ENCODE measurements around the gene TEX13A.

The TEX13A gene

GRCh38 chrX:105211066-105211575 lies 9.4 kb downstream of the TEX13A start:
- Mint-ChIP-seq H3K36me3 (no peaks in the 10 kb centered on the region), H3K27ac (no peak overlapping the region), H3K9me3 (peaks cover 5% of the 10 kb centered on the region), H3K4me1 (no peaks in the 10 kb centered on the region), H3K27me3 (no peaks in the 10 kb centered on the region), H3K4me3 (no peak overlapping the region)
- ATAC-seq: no peak

- Mint-ChIP-seq H3K27me3 (no peaks in the 10 kb centered on the region), H3K27ac (no peak overlapping the region), H3K4me3 (no peak overlapping the region), H3K4me1 (no peaks in the 10 kb centered on the region), H3K9me3 (peaks cover 4% of the 10 kb centered on the region), H3K36me3 (no peaks in the 10 kb centered on the region)
- ATAC-seq: no peak
These were observed 10.2 kb downstream of the TEX13A start for GRCh38 chrX:105210258-105210657.

GRCh38 chrX:105209406-105209805 lies 11.1 kb downstream of the TEX13A start:
- no peak overlapping the region for H3K27ac Mint-ChIP-seq
- H3K9me3 Mint-ChIP-seq: no peaks in the 10 kb centered on the region
- no peaks in the 10 kb centered on the region for H3K27me3 Mint-ChIP-seq
- H3K4me3 Mint-ChIP-seq: no peak overlapping the region
- ATAC-seq: no peak
- H3K4me1 Mint-ChIP-seq: no peaks in the 10 kb centered on the region
- no peaks in the 10 kb centered on the region for H3K36me3 Mint-ChIP-seq

- ATAC-seq: no peak
- no peak overlapping the region for H3K27ac Mint-ChIP-seq
- H3K36me3 Mint-ChIP-seq: no peaks in the 10 kb centered on the region
- no peak overlapping the region for H3K4me3 Mint-ChIP-seq
- H3K9me3 Mint-ChIP-seq: no peaks in the 10 kb centered on the region
- no peaks in the 10 kb centered on the region for H3K4me1 Mint-ChIP-seq
- H3K27me3 Mint-ChIP-seq: no peaks in the 10 kb centered on the region
These were observed 28.6 kb downstream of the TEX13A start for GRCh38 chrX:105191878-105192277.

- Mint-ChIP-seq H3K27me3 (no peaks in the 10 kb centered on the region), H3K9me3 (no peaks in the 10 kb centered on the region), H3K27ac (no peak overlapping the region), H3K4me1 (no peaks in the 10 kb centered on the region), H3K4me3 (no peak overlapping the region), H3K36me3 (no peaks in the 10 kb centered on the region)
- no peak for ATAC-seq
These were observed 30.1 kb downstream of the TEX13A start for GRCh38 chrX:105190252-105190853.

GRCh38 chrX:105189093-105189492 lies 31.4 kb downstream of the TEX13A start:
- no peak overlapping the region for H3K27ac Mint-ChIP-seq
- no peaks in the 10 kb centered on the region for H3K36me3 Mint-ChIP-seq
- ATAC-seq: no peak
- H3K4me1 Mint-ChIP-seq: no peaks in the 10 kb centered on the region
- no peaks in the 10 kb centered on the region for H3K27me3 Mint-ChIP-seq
- H3K9me3 Mint-ChIP-seq: no peaks in the 10 kb centered on the region
- no peak overlapping the region for H3K4me3 Mint-ChIP-seq

GRCh38 chrX:105179644-105180043 lies 40.9 kb downstream of the TEX13A start:
- no peak overlapping the region for H3K27ac Mint-ChIP-seq
- no peaks in the 10 kb centered on the region for H3K27me3 Mint-ChIP-seq
- H3K4me3 Mint-ChIP-seq: no peak overlapping the region
- peaks cover 3% of the 10 kb centered on the region for H3K9me3 Mint-ChIP-seq
- H3K36me3 Mint-ChIP-seq: no peaks in the 10 kb centered on the region
- no peak for ATAC-seq
- no peaks in the 10 kb centered on the region for H3K4me1 Mint-ChIP-seq

- no peak overlapping the region for H3K27ac Mint-ChIP-seq
- H3K27me3 Mint-ChIP-seq: no peaks in the 10 kb centered on the region
- no peak for ATAC-seq
- no peaks in the 10 kb centered on the region for H3K9me3 Mint-ChIP-seq
- no peaks in the 10 kb centered on the region for H3K36me3 Mint-ChIP-seq
- H3K4me3 Mint-ChIP-seq: no peak overlapping the region
- H3K4me1 Mint-ChIP-seq: no peaks in the 10 kb centered on the region
These were observed 47.4 kb downstream of the TEX13A start for GRCh38 chrX:105173071-105173470.
